Measurements from ENCODE around the gene GPR157.

Gene GPR157

DNA sequence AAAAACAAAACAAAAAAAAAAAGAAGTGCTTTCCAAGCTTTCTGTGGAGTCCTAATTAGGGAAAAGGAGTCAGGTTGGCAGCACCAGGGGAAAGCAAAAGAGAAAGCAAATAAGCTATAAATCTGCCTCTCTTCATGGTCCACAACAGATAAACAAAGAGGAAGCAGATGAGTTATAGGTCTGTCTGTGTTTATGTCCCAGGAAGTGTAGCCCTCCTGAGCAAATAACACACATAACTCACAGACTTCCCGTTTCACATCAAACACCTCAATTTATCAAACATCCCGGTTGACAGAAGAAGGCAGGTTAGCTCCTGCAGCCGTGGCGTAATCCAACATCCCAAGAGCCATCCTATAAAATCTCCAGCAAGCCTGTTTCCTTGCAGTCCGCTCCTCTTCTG, 53.9 kb downstream of the GPR157 start:
- DNase-seq = peak; percentile 70 to 94 (median 89)
- Histone ChIP-seq H3K27ac (ENCODE audit: insufficient read depth in 1 of 2, low read depth in 1 of 2, low read length in 2 of 2, poor library complexity in 1 of 2, severe bottlenecking in 2 of 2) (peak overlapping the region in 1 of 2 experiments; percentile 45), H3K4me3 (ENCODE audit: control insufficient read depth in 1 of 7, extremely low read depth in 1 of 7, insufficient read depth in 4 of 7, low read depth in 2 of 7, low read length in 6 of 7) (peak overlapping the region in 2 of 7 experiments; percentile 25 to 27), H3K4me1 (ENCODE audit: control extremely low read depth in 1 of 4, control insufficient read depth in 4 of 4, insufficient read depth in 4 of 4, low read length in 3 of 4) (peaks cover 27 to 72% (median 67%) of the 10 kb centered on the region in 4 experiments), H3K9me3 (ENCODE audit: control extremely low read depth in 1 of 5, control insufficient read depth in 4 of 5, insufficient read depth in 2 of 5, low read depth in 1 of 5, low read length in 4 of 5) (no peaks in the 10 kb centered on the region), H3K27me3 (replicated peaks in 2 of 5; ENCODE audit: control insufficient read depth in 4 of 5, insufficient read depth in 5 of 5, low read length in 4 of 5) (no peaks in the 10 kb centered on the region), H3K36me3 (ENCODE audit: control insufficient read depth in 4 of 4, insufficient read depth in 4 of 4, low read length in 3 of 4) (no peaks in the 10 kb centered on the region)
- POLR2A ChIA-PET = interaction anchor here (0.6 to 1.2 kb wide), 5 partner anchors 8 to 217 kb away, joined by 3 to 4 read pairs (median 3); no protein-coding TSS in a partner anchor
- 0% methylated on average over 5 of the region's 5 CpGs for WGBS (ENCODE audit: insufficient coverage)
- CTCF ChIA-PET = interaction anchor here (0.6 to 2.7 kb wide), 12 partner anchors 9 to 213 kb away, joined by 3 to 16 read pairs (median 3); no protein-coding TSS in a partner anchor

DNA sequence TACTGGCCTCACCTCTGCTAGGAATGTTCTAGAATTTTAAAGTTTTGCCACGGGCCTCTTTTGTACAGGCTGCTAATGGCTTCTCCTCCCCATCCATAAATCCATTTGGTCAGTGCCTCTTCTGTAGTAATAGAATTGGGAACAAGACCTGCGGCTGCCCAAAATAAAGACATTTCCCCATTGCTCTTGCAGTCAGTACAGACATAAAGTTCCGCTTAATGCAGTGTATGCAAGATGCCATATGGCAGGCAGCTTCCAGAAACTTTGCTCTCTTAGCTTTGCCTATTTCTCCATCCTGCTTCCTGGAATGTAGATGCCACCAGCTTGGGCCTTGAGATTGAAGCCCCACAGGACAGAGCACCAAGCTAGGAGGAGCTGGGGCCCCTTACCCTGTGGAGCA, 55.8 kb downstream of the GPR157 start:
- no peak for DNase-seq
- CTCF ChIA-PET = interaction anchor here (0.6 to 2.7 kb wide), 3 partner anchors 28 to 178 kb away, joined by 3 to 12 read pairs (median 10); no protein-coding TSS in a partner anchor
- Histone ChIP-seq H3K9me3 (ENCODE audit: control extremely low read depth in 1 of 5, control insufficient read depth in 4 of 5, insufficient read depth in 2 of 5, low read depth in 1 of 5, low read length in 4 of 5) (no peaks in the 10 kb centered on the region), H3K27me3 (replicated peaks in 2 of 5; ENCODE audit: control insufficient read depth in 4 of 5, insufficient read depth in 5 of 5, low read length in 4 of 5) (no peaks in the 10 kb centered on the region), H3K27ac (ENCODE audit: insufficient read depth in 1 of 2, low read depth in 1 of 2, low read length in 2 of 2, poor library complexity in 1 of 2, severe bottlenecking in 2 of 2) (no peak overlapping the region), H3K36me3 (ENCODE audit: control insufficient read depth in 4 of 4, insufficient read depth in 4 of 4, low read length in 3 of 4) (no peaks in the 10 kb centered on the region), H3K4me1 (ENCODE audit: control extremely low read depth in 1 of 4, control insufficient read depth in 4 of 4, insufficient read depth in 4 of 4, low read length in 3 of 4) (peaks cover 27 to 76% (median 70%) of the 10 kb centered on the region in 4 experiments), H3K4me3 (ENCODE audit: control insufficient read depth in 1 of 7, extremely low read depth in 1 of 7, insufficient read depth in 4 of 7, low read depth in 2 of 7, low read length in 6 of 7) (peak overlapping the region in 1 of 7 experiments; percentile 3)
- WGBS (ENCODE audit: insufficient coverage) = 93% methylated on average over 2 of the region's 3 CpGs
- POLR2A ChIA-PET = no interaction called here

DNA sequence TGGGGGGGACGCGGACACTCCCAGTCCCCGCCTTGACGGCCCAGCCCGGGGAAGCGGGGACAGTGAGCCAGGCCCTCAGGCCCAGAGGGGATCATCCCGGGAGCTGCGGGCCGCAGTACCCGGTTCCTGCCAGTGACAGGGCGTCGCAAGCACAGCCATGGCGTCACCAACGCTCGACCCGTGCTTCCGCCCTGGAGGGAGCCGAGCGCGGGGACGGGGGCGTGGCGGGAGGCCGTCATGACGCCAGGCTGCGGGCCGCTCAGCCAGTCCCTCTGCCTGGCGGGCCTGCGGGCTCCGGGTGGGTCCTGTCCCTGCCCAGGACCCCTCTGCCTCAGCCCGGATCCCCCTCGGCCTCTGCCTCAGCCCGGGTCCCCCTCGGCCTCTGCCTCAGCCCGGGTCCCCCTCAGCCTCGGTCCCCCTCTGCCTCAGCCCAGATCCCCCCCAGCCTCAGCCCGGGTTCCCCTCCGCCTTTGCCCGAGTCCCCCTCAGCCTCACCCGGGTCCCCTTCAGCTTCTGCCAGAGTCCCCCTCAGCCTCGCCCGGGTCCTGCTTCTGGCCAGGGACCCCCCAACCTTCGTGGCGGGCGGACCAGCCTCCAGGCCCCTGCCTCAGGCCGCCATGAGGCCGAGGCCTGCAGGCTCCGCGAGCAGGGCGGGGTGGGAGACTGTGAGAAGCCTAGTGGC, 57.2 kb downstream of the GPR157 start:
- DNase-seq = no peak
- CTCF ChIA-PET = interaction anchor here (1.4 to 3.6 kb wide), 2 partner anchors 11 to 62 kb away, joined by 4 to 13 read pairs; no protein-coding TSS in a partner anchor

DNA sequence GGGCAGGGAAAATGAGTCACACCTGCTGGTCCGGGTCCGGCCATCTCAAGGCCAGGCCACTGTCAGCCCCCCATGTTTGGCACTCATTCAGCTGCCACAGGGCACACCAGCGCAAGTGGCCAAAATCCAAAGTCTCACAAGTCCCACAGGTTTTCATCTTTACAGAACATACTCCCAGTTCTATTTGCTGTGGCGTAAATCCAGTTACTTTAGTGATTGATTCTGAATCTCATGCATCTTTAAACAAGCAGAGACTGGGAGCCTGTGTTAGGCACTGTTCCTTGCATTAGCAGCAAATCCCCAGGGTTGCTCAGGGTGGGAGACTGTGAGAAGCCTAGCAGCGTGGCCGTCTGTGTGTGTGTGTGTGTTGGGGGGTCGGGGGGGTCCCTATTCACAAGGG, 58.4 kb downstream of the GPR157 start:
- Histone ChIP-seq H3K36me3 (ENCODE audit: control insufficient read depth in 4 of 4, insufficient read depth in 4 of 4, low read length in 3 of 4) (no peaks in the 10 kb centered on the region), H3K4me1 (ENCODE audit: control extremely low read depth in 1 of 4, control insufficient read depth in 4 of 4, insufficient read depth in 4 of 4, low read length in 3 of 4) (peaks cover 22 to 77% (median 69%) of the 10 kb centered on the region in 4 experiments), H3K9me3 (ENCODE audit: control extremely low read depth in 1 of 5, control insufficient read depth in 4 of 5, insufficient read depth in 2 of 5, low read depth in 1 of 5, low read length in 4 of 5) (no peaks in the 10 kb centered on the region), H3K4me3 (ENCODE audit: control insufficient read depth in 1 of 7, extremely low read depth in 1 of 7, insufficient read depth in 4 of 7, low read depth in 2 of 7, low read length in 6 of 7) (no peak overlapping the region), H3K27ac (ENCODE audit: insufficient read depth in 1 of 2, low read depth in 1 of 2, low read length in 2 of 2, poor library complexity in 1 of 2, severe bottlenecking in 2 of 2) (no peak overlapping the region), H3K27me3 (replicated peaks in 2 of 5; ENCODE audit: control insufficient read depth in 4 of 5, insufficient read depth in 5 of 5, low read length in 4 of 5) (no peaks in the 10 kb centered on the region)
- ChIA-PET POLR2A (no interaction called here), CTCF (interaction anchor here (1.2 to 3.9 kb wide), 5 partner anchors 12 to 65 kb away, joined by 3 to 13 read pairs (median 4); no protein-coding TSS in a partner anchor)
- 93% methylated on average over 5 of the region's 7 CpGs for WGBS (ENCODE audit: insufficient coverage)
- DNase-seq = no peak

More for the DNA sequence above, 57.2 kb downstream of the GPR157 start:
- H3K4me1 ChIP-seq (ENCODE audit: control extremely low read depth in 1 of 4, control insufficient read depth in 4 of 4, insufficient read depth in 4 of 4, low read length in 3 of 4) = peaks cover 27 to 75% (median 72%) of the 10 kb centered on the region in 4 experiments
- no peaks in the 10 kb centered on the region for H3K27me3 ChIP-seq (replicated peaks in 2 of 5; ENCODE audit: control insufficient read depth in 4 of 5, insufficient read depth in 5 of 5, low read length in 4 of 5)
- no peak overlapping the region for H3K4me3 ChIP-seq (ENCODE audit: control insufficient read depth in 1 of 7, extremely low read depth in 1 of 7, insufficient read depth in 4 of 7, low read depth in 2 of 7, low read length in 6 of 7)
- no peaks in the 10 kb centered on the region for H3K9me3 ChIP-seq (ENCODE audit: control extremely low read depth in 1 of 5, control insufficient read depth in 4 of 5, insufficient read depth in 2 of 5, low read depth in 1 of 5, low read length in 4 of 5)
- 99% methylated on average over 37 of the region's 50 CpGs for WGBS (ENCODE audit: insufficient coverage)
- POLR2A ChIA-PET = no interaction called here
- no peak overlapping the region for H3K27ac ChIP-seq (ENCODE audit: insufficient read depth in 1 of 2, low read depth in 1 of 2, low read length in 2 of 2, poor library complexity in 1 of 2, severe bottlenecking in 2 of 2)
- H3K36me3 ChIP-seq (ENCODE audit: control insufficient read depth in 4 of 4, insufficient read depth in 4 of 4, low read length in 3 of 4) = no peaks in the 10 kb centered on the region

- ChIA-PET POLR2A (no interaction called here), CTCF (interaction anchor here (0.9 to 3.9 kb wide), 7 partner anchors 13 to 65 kb away, joined by 3 to 13 read pairs (median 4); no protein-coding TSS in a partner anchor)
- Histone ChIP-seq H3K27me3 (replicated peaks in 2 of 5; ENCODE audit: control insufficient read depth in 4 of 5, insufficient read depth in 5 of 5, low read length in 4 of 5) (no peaks in the 10 kb centered on the region), H3K27ac (ENCODE audit: insufficient read depth in 1 of 2, low read depth in 1 of 2, low read length in 2 of 2, poor library complexity in 1 of 2, severe bottlenecking in 2 of 2) (peak within 1 kb of the TSS; percentile 19 to 56), H3K36me3 (ENCODE audit: control insufficient read depth in 4 of 4, insufficient read depth in 4 of 4, low read length in 3 of 4) (no peaks in the 10 kb centered on the region), H3K4me1 (ENCODE audit: control extremely low read depth in 1 of 4, control insufficient read depth in 4 of 4, insufficient read depth in 4 of 4, low read length in 3 of 4) (peaks cover 22 to 77% (median 67%) of the 10 kb centered on the region in 4 experiments), H3K4me3 (ENCODE audit: control insufficient read depth in 1 of 7, extremely low read depth in 1 of 7, insufficient read depth in 4 of 7, low read depth in 2 of 7, low read length in 6 of 7) (peak within 1 kb of the TSS in 6 of 7 experiments; percentile 49 to 60 (median 53)), H3K9me3 (ENCODE audit: control extremely low read depth in 1 of 5, control insufficient read depth in 4 of 5, insufficient read depth in 2 of 5, low read depth in 1 of 5, low read length in 4 of 5) (no peaks in the 10 kb centered on the region)
- 26% methylated on average over 7 of the region's 8 CpGs for WGBS (ENCODE audit: insufficient coverage)
- DNase-seq = peak; percentile 70 to 87 (median 83)
Observed at GRCh38 chr1:9069326-9070100, 59.4 kb downstream of the GPR157 start, which contains the start of gene SLC2A5. TSS of gene SLC2A5 (minus strand) at chr1:9069635. CDS start at chr1:9069536, 99 bp downstream.

- H3K9me3 ChIP-seq (ENCODE audit: control extremely low read depth in 1 of 5, control insufficient read depth in 4 of 5, insufficient read depth in 2 of 5, low read depth in 1 of 5, low read length in 4 of 5) = no peaks in the 10 kb centered on the region
- H3K27me3 ChIP-seq (replicated peaks in 2 of 5; ENCODE audit: control insufficient read depth in 4 of 5, insufficient read depth in 5 of 5, low read length in 4 of 5) = no peaks in the 10 kb centered on the region
- peak overlapping the region in 6 of 7 experiments; percentile 49 to 60 (median 53) for H3K4me3 ChIP-seq (ENCODE audit: control insufficient read depth in 1 of 7, extremely low read depth in 1 of 7, insufficient read depth in 4 of 7, low read depth in 2 of 7, low read length in 6 of 7)
- WGBS (ENCODE audit: insufficient coverage) = 5% methylated on average over 4 of the region's 4 CpGs
- ChIA-PET POLR2A (no interaction called here), CTCF (interaction anchor here (0.9 to 3.9 kb wide), 5 partner anchors 14 to 65 kb away, joined by 3 to 13 read pairs (median 7); no protein-coding TSS in a partner anchor)
- DNase-seq = peak in 2 of 3 donors; percentile 37 to 44
- peaks cover 21 to 77% (median 67%) of the 10 kb centered on the region in 4 experiments for H3K4me1 ChIP-seq (ENCODE audit: control extremely low read depth in 1 of 4, control insufficient read depth in 4 of 4, insufficient read depth in 4 of 4, low read length in 3 of 4)
- H3K36me3 ChIP-seq (ENCODE audit: control insufficient read depth in 4 of 4, insufficient read depth in 4 of 4, low read length in 3 of 4) = no peaks in the 10 kb centered on the region
- H3K27ac ChIP-seq (ENCODE audit: insufficient read depth in 1 of 2, low read depth in 1 of 2, low read length in 2 of 2, poor library complexity in 1 of 2, severe bottlenecking in 2 of 2) = peak overlapping the region; percentile 19 to 56
Observed at GRCh38 chr1:9068981-9069325, 59.9 kb downstream of the GPR157 start.

Measured in common myeloid progenitor, CD34-positive (primary cell).